A549 treated with RU486 at 1 μM for 4 hours (cell line): ENCODE data around the gene SNHG17. TPM values are rescaled to one million over a fixed set of nuclear protein-coding genes. Genes with fewer than 3 reads are reported as not detected.

Source experiments
- total RNA-seq: library from RNA; stranded (reverse); fragments of 200-300 nt; extraction: Qiagen RNA extraction; gene quantifications from 5 replicates; pipeline ENCODE4 v1.2.3, GENCODE V29; 2022; ENCODE audit warnings: low read depth

Gene SNHG17
- total RNA-seq: 175 to 225 TPM (median 196 TPM) in 5 replicates

GRCh38 chr20:38434770-38435554, at the start of gene SNHG17:
TSS of gene SNHG17 (minus strand) at chr20:38435328.

GRCh38 chr20:38472513-38473366, 37.6 kb upstream of the SNHG17 start, which contains the start of gene RALGAPB:
TSS of gene RALGAPB (plus strand) at chr20:38472843. CDS start at chr20:38488433, 15,590 bp downstream.

Other genes with a start within 250 kb of the SNHG17 start
- 0.11 to 0.21 TPM (median 0.15 TPM) in 4 of 5 replicates, not detected in the other for gene KIAA1755, start 174.6 kb downstream of the SNHG17 start, total RNA-seq
- not detected in 5 replicates for gene BPI, start 131.2 kb downstream of the SNHG17 start, total RNA-seq
- gene LBP, start 88.8 kb downstream of the SNHG17 start, total RNA-seq: 0.98 to 1.4 TPM (median 1.1 TPM) in 5 replicates
- 10.7 to 16.5 TPM (median 15.0 TPM) in 5 replicates for gene RALGAPB, start 37.5 kb upstream of the SNHG17 start, total RNA-seq
- not detected in 5 replicates for gene ADIG, start 145.9 kb upstream of the SNHG17 start, total RNA-seq
- not detected in 5 replicates for gene ARHGAP40, start 166.5 kb upstream of the SNHG17 start, total RNA-seq